GM23248 (cell line): ENCODE data around the gene RTN4RL1. TPM values are rescaled to one million over a fixed set of nuclear protein-coding genes. Genes with fewer than 3 reads are reported as not detected.

Experiments used
- DNase-seq: peaks from one replicate; pipeline ENCODE4 v3.0.0-alpha.2; 2015
- H2AFZ ChIP-seq: fragments of 200-600 bp; sonication (generic); 2 replicates; pipeline ENCODE4 v1.6.1; 2016; ENCODE audit warnings: antibody characterized with exemption
- H3F3A ChIP-seq: fragments of 200-600 bp; sonication (generic); 2 replicates; pipeline ENCODE4 v1.6.1; 2016; ENCODE audit warnings: mild to moderate bottlenecking, antibody characterized with exemption, mixed run types; ENCODE audit not compliant: insufficient read depth
- H3K27ac ChIP-seq: fragments of 200-600 bp; sonication (generic); 2 replicates; pipeline ENCODE4 v1.5.1; 2016; ENCODE audit warnings: mild to moderate bottlenecking
- H3K27me3 ChIP-seq: fragments of 200-600 bp; sonication (generic); replicated peaks from 2 replicates; pipeline ENCODE4 v1.6.1; 2016; ENCODE audit warnings: mild to moderate bottlenecking; ENCODE audit not compliant: insufficient read depth
- H3K36me3 ChIP-seq: fragments of 200-600 bp; sonication (generic); 2 replicates; pipeline ENCODE4 v1.6.1; 2016; ENCODE audit warnings: low read depth, mild to moderate bottlenecking
- H3K4me1 ChIP-seq: fragments of 200-600 bp; sonication (generic); 2 replicates; pipeline ENCODE4 v1.6.1; 2016; ENCODE audit warnings: mild to moderate bottlenecking; ENCODE audit not compliant: insufficient read depth
- H3K4me2 ChIP-seq: fragments of 200-600 bp; sonication (generic); one replicate; pipeline ENCODE4 v1.6.1; 2016; ENCODE audit warnings: mild to moderate bottlenecking; ENCODE audit not compliant: unreplicated experiment
- H3K4me3 ChIP-seq: fragments of 200-600 bp; sonication (generic); 2 replicates; pipeline ENCODE4 v1.5.1; 2016; ENCODE audit warnings: mild to moderate bottlenecking
- H3K79me2 ChIP-seq: fragments of 200-600 bp; sonication (generic); 2 replicates; pipeline ENCODE4 v1.6.1; 2016; ENCODE audit warnings: mild to moderate bottlenecking; ENCODE audit not compliant: insufficient read depth
- H3K9ac ChIP-seq: fragments of 200-600 bp; sonication (generic); 2 replicates; pipeline ENCODE4 v1.6.1; 2016; ENCODE audit warnings: mild to moderate bottlenecking
- H3K9me2 ChIP-seq: fragments of 200-600 bp; sonication (generic); 2 replicates; pipeline ENCODE4 v1.6.1; 2016; ENCODE audit warnings: mixed run types, mild to moderate bottlenecking, moderate library complexity; ENCODE audit not compliant: insufficient read depth
- H3K9me3 ChIP-seq: fragments of 200-600 bp; sonication (generic); one replicate; pipeline ENCODE4 v1.6.1; 2017; ENCODE audit warnings: low read depth
- H4K20me1 ChIP-seq: fragments of 200-600 bp; sonication (generic); 2 replicates; pipeline ENCODE4 v1.6.0; 2016; ENCODE audit not compliant: insufficient read depth
- EZH2 ChIP-seq: fragments of 200-600 bp; sonication (generic); IDR thresholded peaks from 2 replicates; pipeline ENCODE4 v1.6.1; 2018; ENCODE audit warnings: antibody characterized with exemption, mild to moderate bottlenecking; ENCODE audit not compliant: insufficient read depth, poor library complexity, severe bottlenecking
- EZH2phosphoT487 ChIP-seq: fragments of 200-600 bp; sonication (generic); IDR thresholded peaks from 2 replicates; pipeline ENCODE4 v1.6.1; 2018; ENCODE audit warnings: antibody characterized with exemption, moderate library complexity, mild to moderate bottlenecking, low read depth; ENCODE audit not compliant: insufficient read depth
- WGBS, 2 experiments: methylation state at CpG; one replicate each; pipeline ENCODE4 v1.1.6; 2015 to 2017; ENCODE audit warnings: low lambda C conversion rate in 2 of 2, low coverage in 1 of 2; ENCODE audit errors: missing lambda C conversion rate in 2 of 2; 5-methylcytosine and 5-hydroxymethylcytosine counted together
- in situ Hi-C: fragments of 300-500 bp; cut with MboI; formaldehyde crosslinking; loops from 2 replicates; pipeline ENCODE4 v1.15.0; 2020
- polyA plus RNA-seq: library from polyadenylated mRNA; unstranded; fragments of >200 nt; fragmentation: Nextera tagmentation; extraction: Ambion mirVana; gene quantifications from 2 replicates; pipeline ENCODE4 v1.2.1, GENCODE V29; 2016
- total RNA-seq: library from RNA; depleted of rRNA; stranded (reverse); fragments of >200 nt; shearing (Covaris generic); gene quantifications from 2 replicates; pipeline ENCODE4 v1.2.3, GENCODE V29; 2014

The RTN4RL1 gene
- total and polyA plus RNA-seq, 2 experiments from 2014 or later, result 0.22 TPM; not detected in 1

DNA sequence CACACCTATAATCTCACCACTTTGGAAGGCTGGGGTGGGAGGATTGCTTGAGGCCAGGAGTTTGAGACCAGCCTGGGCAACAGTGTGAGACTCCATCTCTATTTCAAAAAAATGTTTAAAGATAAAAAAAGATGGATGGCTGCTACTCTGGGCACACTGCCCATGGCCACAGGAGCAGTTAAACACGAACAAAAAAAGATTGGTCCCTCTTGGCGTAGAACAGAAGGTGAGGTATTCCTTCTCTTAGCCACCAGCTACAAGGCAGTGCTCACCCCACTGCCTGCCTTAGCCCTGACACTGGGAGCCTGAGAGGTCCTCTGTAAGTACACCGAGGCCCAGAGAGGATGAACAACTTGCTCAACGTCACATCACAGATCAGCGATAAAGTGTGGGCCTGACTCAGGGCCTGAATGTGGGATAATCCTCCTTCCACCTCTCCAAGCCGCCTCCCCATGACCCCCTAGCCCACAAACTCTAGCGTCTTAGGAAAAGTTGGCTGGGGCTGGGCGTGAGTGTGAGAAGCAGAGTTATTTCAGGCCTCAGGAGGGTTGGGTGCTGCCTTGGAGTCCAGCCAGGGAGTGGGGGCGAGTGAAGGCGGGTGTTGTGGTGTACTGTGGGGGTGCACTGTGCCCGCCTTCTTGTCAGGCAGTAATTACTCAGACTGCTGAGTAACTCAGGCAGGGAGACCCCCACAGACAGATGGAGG lies 2.5 kb upstream of the RTN4RL1 start:
- in situ Hi-C loops, result loop anchor here (5.0 kb wide), 1 partner anchor 120 kb away; no protein-coding TSS in a partner anchor

DNA sequence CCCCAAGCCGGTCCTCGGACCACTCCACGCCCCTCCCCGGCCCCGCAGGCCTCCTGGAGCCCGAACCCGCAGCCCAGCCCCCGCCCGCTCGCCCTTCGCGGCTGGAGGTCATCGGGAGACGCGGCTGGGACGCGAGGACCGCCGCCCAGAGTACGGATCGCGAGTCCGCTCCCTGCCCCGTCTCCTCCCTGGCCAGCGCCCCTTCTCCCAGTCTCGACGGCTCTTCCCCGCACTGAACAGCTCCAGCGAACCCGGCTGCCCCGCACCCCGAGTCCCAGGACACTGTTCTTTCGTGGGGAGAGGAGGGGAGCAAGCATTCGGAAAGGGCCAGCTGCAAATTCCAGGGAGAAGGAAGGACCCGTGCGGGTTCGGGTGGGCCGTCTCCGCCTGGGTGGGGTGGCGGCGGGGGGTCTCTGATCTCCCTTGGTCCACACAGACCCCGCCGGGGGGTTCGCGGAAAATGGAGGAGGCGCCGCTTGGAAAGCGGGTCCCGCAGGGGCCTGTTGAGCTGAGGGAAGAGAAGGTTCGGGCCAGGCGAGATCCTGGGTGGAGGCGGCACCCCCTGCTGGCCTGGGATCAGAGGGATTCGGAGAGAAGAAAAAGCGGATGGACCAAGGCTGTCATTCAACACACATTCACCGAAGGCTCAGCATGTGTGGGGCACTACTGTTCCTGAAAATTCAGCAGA lies 632 bp upstream of the RTN4RL1 start:
- peak overlapping the region; percentile 72 for H3K4me2 ChIP-seq
- H3K36me3 ChIP-seq, result no peaks in the 10 kb centered on the region
- peak; percentile 83 for TF ChIP-seq EZH2
- 0 out of 2 replicates have a peak, but pooled peaks have one; percentile 46 for TF ChIP-seq EZH2phosphoT487
- no peaks in the 10 kb centered on the region for H3F3A ChIP-seq
- H3K79me2 ChIP-seq, result peaks cover 1% of the 10 kb centered on the region
- DNase-seq, result peak; percentile 80
- WGBS, 2 experiments, result 1 to 2% methylated on average over 45 to 53 of the region's 55 CpGs
- peak overlapping the region; percentile 2; the same call in 1 of the 2 replicates for H3K9ac ChIP-seq
- peak overlapping the region; percentile 73 for H2AFZ ChIP-seq
- H4K20me1 ChIP-seq, result no peaks in the 10 kb centered on the region
- peaks cover under 1% of the 10 kb centered on the region; the same call in 1 of the 2 replicates for H3K4me1 ChIP-seq
- no peaks in the 10 kb centered on the region for H3K9me3 ChIP-seq
- H3K27ac ChIP-seq, result no peak overlapping the region
- H3K9me2 ChIP-seq, result no peaks in the 10 kb centered on the region
- in situ Hi-C loops, result loop anchor here (5.0 kb wide), 1 partner anchor 118 kb away; no protein-coding TSS in a partner anchor
- H3K27me3 ChIP-seq, result no peaks in the 10 kb centered on the region; the same call in 1 of the 2 replicates
- H3K4me3 ChIP-seq, result peak overlapping the region; percentile 65

More for the DNA sequence above, 2.5 kb upstream of the RTN4RL1 start:
- Histone ChIP-seq H4K20me1 (no peaks in the 10 kb centered on the region), H3K27me3 (no peaks in the 10 kb centered on the region; the same call in 1 of the 2 replicates), H3K4me2 (no peak overlapping the region), H3K4me3 (no peak overlapping the region), H3K79me2 (peaks cover 19% of the 10 kb centered on the region), H3K36me3 (no peaks in the 10 kb centered on the region), H3K27ac (no peak overlapping the region), H3K9me3 (no peaks in the 10 kb centered on the region), H3K4me1 (peaks cover 12% of the 10 kb centered on the region), H3K9ac (no peak overlapping the region), H2AFZ (no peak overlapping the region), H3K9me2 (no peaks in the 10 kb centered on the region), H3F3A (no peaks in the 10 kb centered on the region)
- TF ChIP-seq EZH2, result no peak
- TF ChIP-seq EZH2phosphoT487, result no peak
- WGBS, 2 experiments, result 62 to 67% methylated on average over 11 of the region's 11 CpGs
- no peak for DNase-seq

DNA sequence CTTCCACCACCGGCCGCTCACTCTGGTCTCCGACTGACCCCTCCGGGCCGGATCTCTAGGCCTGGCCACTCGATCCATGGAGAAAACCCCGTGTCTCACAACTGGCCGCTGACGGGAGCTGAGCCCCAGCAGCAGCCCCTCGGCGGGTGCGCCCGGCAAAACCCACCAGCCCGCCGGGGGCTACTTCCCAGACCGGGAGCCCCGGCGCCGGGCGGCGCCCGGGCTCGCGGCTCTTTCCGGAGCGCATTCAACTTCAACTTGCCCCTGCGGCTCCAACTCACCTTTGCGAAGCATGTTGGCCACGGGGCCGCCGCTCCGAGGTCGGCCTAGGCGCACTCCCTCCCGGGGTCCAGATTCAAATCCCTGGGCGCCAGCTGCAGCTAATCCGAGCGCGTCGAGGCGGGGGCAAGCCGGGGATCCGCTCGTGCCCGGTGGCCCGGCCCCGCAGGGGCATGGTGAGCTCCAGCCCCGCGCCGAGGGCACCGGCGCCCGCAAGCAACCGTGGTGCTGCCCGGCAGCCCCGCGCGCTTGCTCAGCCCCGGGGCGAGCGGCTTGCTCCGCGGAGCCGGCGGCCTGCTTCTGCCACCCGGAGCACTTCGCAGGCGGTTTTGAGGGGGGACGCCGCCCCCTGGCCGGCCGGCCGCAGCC lies 438 bp downstream of the RTN4RL1 start:
- 1 to 2% methylated on average over 50 to 52 of the region's 73 CpGs for WGBS, 2 experiments
- in situ Hi-C loops, result loop anchor here (5.0 kb wide), 1 partner anchor 117 kb away; no protein-coding TSS in a partner anchor
- no peak for DNase-seq

More for the DNA sequence above, 438 bp downstream of the RTN4RL1 start:
- peak; percentile 83 for TF ChIP-seq EZH2
- no peak; the same call in 1 of the 2 replicates for TF ChIP-seq EZH2phosphoT487
- Histone ChIP-seq H3K27ac (no peak overlapping the region), H3K4me3 (peak overlapping the region; percentile 65), H3F3A (no peaks in the 10 kb centered on the region), H3K79me2 (no peaks in the 10 kb centered on the region), H3K4me2 (peak overlapping the region; percentile 72), H3K27me3 (peaks cover 8% of the 10 kb centered on the region), H4K20me1 (no peaks in the 10 kb centered on the region), H3K4me1 (no peaks in the 10 kb centered on the region; the same call in 1 of the 2 replicates), H3K9me2 (no peaks in the 10 kb centered on the region), H3K9me3 (no peaks in the 10 kb centered on the region), H3K36me3 (no peaks in the 10 kb centered on the region), H2AFZ (peak overlapping the region; percentile 73), H3K9ac (no peak overlapping the region)
